GM12891 (cell line): ENCODE measurements around the gene USP37.

ENCODE experiments used
- POLR2A ChIP-seq: IDR thresholded peaks from 2 replicates; pipeline ENCODE4 v1.6.1; 2011; ENCODE audit warnings: low read depth, low read length, control low read depth
- POLR2AphosphoS5 ChIP-seq: IDR thresholded peaks from 2 replicates; pipeline ENCODE4 v1.6.1; 2011; ENCODE audit warnings: low read depth, low read length, control low read depth
- TAF1 ChIP-seq: IDR thresholded peaks from 2 replicates; pipeline ENCODE4 v1.6.1; 2011; ENCODE audit warnings: low read depth, low read length, control low read depth

GRCh38 chr2:218437969-218438368 lies 130.2 kb downstream of the USP37 start:
- no peak for TF ChIP-seq POLR2AphosphoS5
- TF ChIP-seq POLR2A = no peak
- no peak for TF ChIP-seq TAF1
